IMR-90 (cell line): ENCODE measurements around the gene PLA2G4A.

Experiments
- POLR2A ChIP-seq: IDR thresholded peaks from 2 replicates; pipeline ENCODE4 v1.6.1; 2012; ENCODE audit warnings: mild to moderate bottlenecking, low read depth, low read length
- TF ChIP-seq, protein P1 (sequence below): conservative IDR thresholded peaks from 2 replicates; pipeline ENCODE4 v1.5.1; 2012; ENCODE audit warnings: mild to moderate bottlenecking, low read depth, low read length, improper control_type of control experiment

DNA sequence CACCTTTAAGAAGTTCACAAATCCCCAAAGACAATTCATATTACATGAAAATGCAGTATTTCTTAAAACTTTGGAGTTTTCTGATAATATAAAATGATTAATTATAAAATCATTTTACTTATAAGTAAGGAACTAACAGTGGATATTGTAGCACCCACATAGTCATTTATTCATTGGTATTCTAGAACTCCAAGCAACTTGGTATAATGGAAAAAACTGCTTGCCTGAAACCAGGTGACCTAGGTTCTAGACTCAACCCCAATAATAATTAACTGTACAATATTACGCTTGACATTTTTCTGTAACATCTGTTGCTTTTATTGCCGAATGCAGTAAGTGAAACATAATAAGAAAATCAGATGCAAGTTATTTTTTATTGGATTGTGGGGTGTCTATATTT is 2.4 kb downstream of the PLA2G4A start:
- TF ChIP-seq, protein P1, sequence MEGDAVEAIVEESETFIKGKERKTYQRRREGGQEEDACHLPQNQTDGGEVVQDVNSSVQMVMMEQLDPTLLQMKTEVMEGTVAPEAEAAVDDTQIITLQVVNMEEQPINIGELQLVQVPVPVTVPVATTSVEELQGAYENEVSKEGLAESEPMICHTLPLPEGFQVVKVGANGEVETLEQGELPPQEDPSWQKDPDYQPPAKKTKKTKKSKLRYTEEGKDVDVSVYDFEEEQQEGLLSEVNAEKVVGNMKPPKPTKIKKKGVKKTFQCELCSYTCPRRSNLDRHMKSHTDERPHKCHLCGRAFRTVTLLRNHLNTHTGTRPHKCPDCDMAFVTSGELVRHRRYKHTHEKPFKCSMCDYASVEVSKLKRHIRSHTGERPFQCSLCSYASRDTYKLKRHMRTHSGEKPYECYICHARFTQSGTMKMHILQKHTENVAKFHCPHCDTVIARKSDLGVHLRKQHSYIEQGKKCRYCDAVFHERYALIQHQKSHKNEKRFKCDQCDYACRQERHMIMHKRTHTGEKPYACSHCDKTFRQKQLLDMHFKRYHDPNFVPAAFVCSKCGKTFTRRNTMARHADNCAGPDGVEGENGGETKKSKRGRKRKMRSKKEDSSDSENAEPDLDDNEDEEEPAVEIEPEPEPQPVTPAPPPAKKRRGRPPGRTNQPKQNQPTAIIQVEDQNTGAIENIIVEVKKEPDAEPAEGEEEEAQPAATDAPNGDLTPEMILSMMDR: no peak
- no peak for TF ChIP-seq POLR2A
